Neural cell (in vitro differentiated cells): Measurements from ENCODE around the gene MGAM2. TPM values are rescaled to one million over a fixed set of nuclear protein-coding genes. Genes with fewer than 3 reads are reported as not detected.

ENCODE experiments used
- H2AFZ ChIP-seq: fragments of 200-600, 300-800 bp; sonication (generic), shearing (Covaris generic); 2 replicates; pipeline ENCODE4 v1.6.0; 2014; ENCODE audit warnings: low read depth, mild to moderate bottlenecking, antibody characterized with exemption, low read length, moderate library complexity
- H3F3A ChIP-seq: fragments of 200-600 bp; shearing (Covaris generic); 2 replicates; pipeline ENCODE4 v1.6.1; 2016; ENCODE audit warnings: mild to moderate bottlenecking, moderate library complexity, mixed read lengths, antibody characterized with exemption, low read length; ENCODE audit not compliant: insufficient read depth, poor library complexity, severe bottlenecking
- H3K27ac ChIP-seq: fragments of 200-600, 300-800 bp; sonication (generic), shearing (Covaris generic); 2 replicates; pipeline ENCODE4 v1.5.1; 2014; ENCODE audit warnings: mild to moderate bottlenecking, low read length, moderate library complexity
- H3K27me3 ChIP-seq: fragments of 300-800, 200-600 bp; sonication (generic), shearing (Covaris generic); 2 replicates; pipeline ENCODE4 v1.6.0; 2014; ENCODE audit warnings: mild to moderate bottlenecking, low read depth, low read length, moderate library complexity; ENCODE audit not compliant: insufficient read depth
- H3K36me3 ChIP-seq: fragments of 300-800, 200-600 bp; sonication (generic), shearing (Covaris generic); 2 replicates; pipeline ENCODE4 v1.5.1; 2014; ENCODE audit warnings: mild to moderate bottlenecking, antibody characterized with exemption, low read length, moderate library complexity; ENCODE audit not compliant: insufficient read depth
- H3K4me2 ChIP-seq: fragments of 300-800, 200-600 bp; sonication (generic), shearing (Covaris generic); 2 replicates; pipeline ENCODE4 v1.6.0; 2014; ENCODE audit warnings: mild to moderate bottlenecking, low read length
- H3K4me3 ChIP-seq: fragments of 300-800, 200-600 bp; sonication (generic), shearing (Covaris generic); 2 replicates; pipeline ENCODE4 v1.5.1; 2014; ENCODE audit warnings: mild to moderate bottlenecking, low read length, moderate library complexity
- H3K79me2 ChIP-seq: fragments of 200-600 bp; shearing (Covaris generic); replicated peaks from 2 replicates; pipeline ENCODE4 v1.6.0; 2014; ENCODE audit warnings: mild to moderate bottlenecking, low read length, moderate library complexity; ENCODE audit not compliant: insufficient read depth
- H3K9ac ChIP-seq: fragments of 300-800, 200-600 bp; sonication (generic), shearing (Covaris generic); 2 replicates; pipeline ENCODE4 v1.6.1; 2016; ENCODE audit warnings: mild to moderate bottlenecking, low read length, mixed read lengths
- H3K9me2 ChIP-seq: fragments of 200-600 bp; shearing (Covaris generic); 2 replicates; pipeline ENCODE4 v1.6.1; 2016; ENCODE audit warnings: mild to moderate bottlenecking, low read length, mixed read lengths; ENCODE audit not compliant: insufficient read depth
- H3K9me3 ChIP-seq: fragments of 200-600, 300-800 bp; sonication (generic), shearing (Covaris generic); 2 replicates; pipeline ENCODE4 v1.6.1; 2016; ENCODE audit warnings: mild to moderate bottlenecking, mixed run types, low read length, moderate library complexity, mixed read lengths
- H4K20me1 ChIP-seq: fragments of 200-600 bp; shearing (Covaris generic); 2 replicates; pipeline ENCODE4 v1.6.1; 2016; ENCODE audit warnings: mild to moderate bottlenecking, mixed run types; ENCODE audit not compliant: insufficient read depth
- CTCF ChIP-seq: fragments of 450-650 bp; IDR thresholded peaks from 2 replicates; pipeline ENCODE4 v1.5.1; 2014; ENCODE audit warnings: antibody characterized with exemption, mild to moderate bottlenecking, moderate library complexity; ENCODE audit not compliant: poor library complexity, severe bottlenecking
- EP300 ChIP-seq: fragments of 450-650 bp; conservative IDR thresholded peaks from 2 replicates; pipeline ENCODE4 v1.6.1; 2014; ENCODE audit warnings: antibody characterized with exemption, mild to moderate bottlenecking, moderate library complexity; ENCODE audit not compliant: poor library complexity, severe bottlenecking
- EZH2 ChIP-seq: fragments of 200-600, 300-800 bp; shearing (Covaris generic), sonication (generic); IDR thresholded peaks from 2 replicates; pipeline ENCODE4 v1.6.1; 2014; ENCODE audit warnings: antibody characterized with exemption, low read length, borderline replicate concordance, mild to moderate bottlenecking; ENCODE audit not compliant: insufficient read depth, poor library complexity, severe bottlenecking
- MXI1 ChIP-seq: fragments of 450-650 bp; conservative IDR thresholded peaks from 2 replicates; pipeline ENCODE4 v1.6.1; 2014; ENCODE audit warnings: antibody characterized with exemption, mild to moderate bottlenecking; ENCODE audit not compliant: poor library complexity, severe bottlenecking
- POLR2AphosphoS5 ChIP-seq: IDR thresholded peaks from 2 replicates; pipeline ENCODE4 v1.6.1; 2012
- RAD21 ChIP-seq: fragments of 450-650 bp; conservative IDR thresholded peaks from 2 replicates; pipeline ENCODE4 v1.6.1; 2014; ENCODE audit warnings: antibody characterized with exemption, mild to moderate bottlenecking, moderate library complexity
- SMC3 ChIP-seq: fragments of 450-650 bp; conservative IDR thresholded peaks from 2 replicates; pipeline ENCODE4 v1.6.1; 2014; ENCODE audit warnings: antibody characterized with exemption, mild to moderate bottlenecking, moderate library complexity; ENCODE audit not compliant: poor library complexity
- TAF1 ChIP-seq: IDR thresholded peaks from 2 replicates; pipeline ENCODE4 v1.6.1; 2012; ENCODE audit warnings: low read depth
- polyA plus RNA-seq: library from polyadenylated mRNA; depleted of rRNA; stranded (reverse); fragments of >200 nt; gene quantifications from 2 replicates; pipeline ENCODE4 v1.2.3, GENCODE V29; 2014
- TF ChIP-seq, protein P1 (sequence below): IDR thresholded peaks from 2 replicates; pipeline ENCODE4 v1.6.1; 2012; ENCODE audit warnings: borderline replicate concordance

MGAM2 gene
- polyA plus RNA-seq, 1 donor from 2014 or later, result 0.76 TPM

DNA sequence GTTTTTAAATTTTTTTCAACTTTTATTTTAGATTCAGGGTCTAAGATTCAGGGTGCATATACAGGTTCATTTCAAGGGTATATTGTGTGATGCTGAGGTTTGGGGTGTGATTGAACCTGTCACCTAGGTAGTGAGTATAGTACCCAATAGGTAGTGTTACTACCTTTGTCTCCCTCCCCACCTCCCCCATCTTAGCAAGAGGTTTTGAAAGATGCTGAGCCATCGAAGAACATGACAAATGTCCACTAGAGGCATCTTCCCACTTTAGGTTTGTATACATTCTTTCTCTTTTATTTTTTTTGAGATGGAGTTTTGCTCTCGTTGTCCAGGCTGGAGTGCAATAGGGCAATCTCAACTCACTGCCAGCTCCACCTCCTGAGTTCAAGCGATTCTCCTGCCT, 880 bp upstream of the MGAM2 start:
- no peaks in the 10 kb centered on the region for H3K9me2 ChIP-seq
- H4K20me1 ChIP-seq, result no peaks in the 10 kb centered on the region
- H3K27ac ChIP-seq, result no peak overlapping the region
- no peak overlapping the region for H3K9ac ChIP-seq
- TF ChIP-seq, protein P1, sequence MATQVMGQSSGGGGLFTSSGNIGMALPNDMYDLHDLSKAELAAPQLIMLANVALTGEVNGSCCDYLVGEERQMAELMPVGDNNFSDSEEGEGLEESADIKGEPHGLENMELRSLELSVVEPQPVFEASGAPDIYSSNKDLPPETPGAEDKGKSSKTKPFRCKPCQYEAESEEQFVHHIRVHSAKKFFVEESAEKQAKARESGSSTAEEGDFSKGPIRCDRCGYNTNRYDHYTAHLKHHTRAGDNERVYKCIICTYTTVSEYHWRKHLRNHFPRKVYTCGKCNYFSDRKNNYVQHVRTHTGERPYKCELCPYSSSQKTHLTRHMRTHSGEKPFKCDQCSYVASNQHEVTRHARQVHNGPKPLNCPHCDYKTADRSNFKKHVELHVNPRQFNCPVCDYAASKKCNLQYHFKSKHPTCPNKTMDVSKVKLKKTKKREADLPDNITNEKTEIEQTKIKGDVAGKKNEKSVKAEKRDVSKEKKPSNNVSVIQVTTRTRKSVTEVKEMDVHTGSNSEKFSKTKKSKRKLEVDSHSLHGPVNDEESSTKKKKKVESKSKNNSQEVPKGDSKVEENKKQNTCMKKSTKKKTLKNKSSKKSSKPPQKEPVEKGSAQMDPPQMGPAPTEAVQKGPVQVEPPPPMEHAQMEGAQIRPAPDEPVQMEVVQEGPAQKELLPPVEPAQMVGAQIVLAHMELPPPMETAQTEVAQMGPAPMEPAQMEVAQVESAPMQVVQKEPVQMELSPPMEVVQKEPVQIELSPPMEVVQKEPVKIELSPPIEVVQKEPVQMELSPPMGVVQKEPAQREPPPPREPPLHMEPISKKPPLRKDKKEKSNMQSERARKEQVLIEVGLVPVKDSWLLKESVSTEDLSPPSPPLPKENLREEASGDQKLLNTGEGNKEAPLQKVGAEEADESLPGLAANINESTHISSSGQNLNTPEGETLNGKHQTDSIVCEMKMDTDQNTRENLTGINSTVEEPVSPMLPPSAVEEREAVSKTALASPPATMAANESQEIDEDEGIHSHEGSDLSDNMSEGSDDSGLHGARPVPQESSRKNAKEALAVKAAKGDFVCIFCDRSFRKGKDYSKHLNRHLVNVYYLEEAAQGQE, result no peak
- TF ChIP-seq MXI1 (no peak), SMC3 (no peak), CTCF (no peak), EZH2 (no peak), TAF1 (no peak), RAD21 (no peak), EP300 (no peak), POLR2AphosphoS5 (no peak)
- H3K36me3 ChIP-seq, result no peaks in the 10 kb centered on the region
- H3K4me2 ChIP-seq, result no peak overlapping the region
- H3F3A ChIP-seq, result no peaks in the 10 kb centered on the region
- H3K79me2 ChIP-seq, result no peaks in the 10 kb centered on the region
- no peaks in the 10 kb centered on the region for H3K27me3 ChIP-seq
- H3K4me3 ChIP-seq, result no peak overlapping the region
- H2AFZ ChIP-seq, result no peak overlapping the region
- no peaks in the 10 kb centered on the region for H3K9me3 ChIP-seq

- H3K79me2 ChIP-seq, result no peaks in the 10 kb centered on the region
- no peak overlapping the region for H3K27ac ChIP-seq
- no peaks in the 10 kb centered on the region for H4K20me1 ChIP-seq
- no peak overlapping the region for H3K4me3 ChIP-seq
- H3K36me3 ChIP-seq, result no peaks in the 10 kb centered on the region
- no peaks in the 10 kb centered on the region for H3F3A ChIP-seq
- H3K27me3 ChIP-seq, result no peaks in the 10 kb centered on the region
- H2AFZ ChIP-seq, result no peak overlapping the region
- H3K9me2 ChIP-seq, result no peaks in the 10 kb centered on the region
- TF ChIP-seq RAD21 (no peak), MXI1 (no peak), SMC3 (no peak), EP300 (no peak), EZH2 (no peak), POLR2AphosphoS5 (no peak), TAF1 (no peak)
- TF ChIP-seq, protein P1, result no peak
- H3K4me2 ChIP-seq, result no peak overlapping the region
- no peak overlapping the region for H3K9ac ChIP-seq
- H3K9me3 ChIP-seq, result no peaks in the 10 kb centered on the region
These were observed 568 bp downstream of the MGAM2 start for GRCh38 chr7:142112086-142112485.
